Fibroblast of lung (primary cell): Measurements from ENCODE around the gene RNASE8. TPM values are rescaled to one million over a fixed set of nuclear protein-coding genes. Genes with fewer than 3 reads are reported as not detected.

ENCODE experiments used
- DNase-seq, 2 donors: peaks; one replicate each; pipeline versions ENCODE4 v3.0.0 to v3.0.0-alpha.2; 2010; ENCODE audit warnings: low read depth in 2 of 2
- H2AFZ ChIP-seq: 2 replicates; pipeline ENCODE4 v1.5.1; 2012; ENCODE audit warnings: low read length, control low read depth, inconsistent platforms
- H3K27ac ChIP-seq: 2 replicates; pipeline ENCODE4 v1.5.1; 2011; ENCODE audit warnings: low read length, control low read depth; ENCODE audit not compliant: insufficient read depth
- H3K27me3 ChIP-seq: 2 replicates; pipeline ENCODE4 v1.5.1; 2011; ENCODE audit warnings: mild to moderate bottlenecking, low read length; ENCODE audit not compliant: control insufficient read depth, insufficient read depth
- H3K36me3 ChIP-seq: 2 replicates; pipeline ENCODE4 v1.5.1; 2011; ENCODE audit warnings: low read length; ENCODE audit not compliant: control insufficient read depth, insufficient read depth
- H3K4me1 ChIP-seq: 2 replicates; pipeline ENCODE4 v1.5.1; 2011; ENCODE audit warnings: low read length; ENCODE audit not compliant: control insufficient read depth, insufficient read depth; ENCODE audit errors: extremely low read depth
- H3K4me2 ChIP-seq: 2 replicates; pipeline ENCODE4 v1.5.1; 2011; ENCODE audit warnings: low read length, control low read depth; ENCODE audit not compliant: insufficient read depth; ENCODE audit errors: extremely low read depth
- H3K4me3 ChIP-seq, 4 experiments: fragments of 200-600 bp in 1 of 4; sonication (generic) in 1 of 4; replicated peaks in 1 of 4; 2 replicates each; pipeline ENCODE4 v1.5.1; 2011 to 2016; ENCODE audit warnings: low read length in 4 of 4, low read depth in 3 of 4, mild to moderate bottlenecking in 3 of 4, control low read depth in 2 of 4, inconsistent platforms in 1 of 4, mixed read lengths in 1 of 4; ENCODE audit not compliant: insufficient read depth in 1 of 4; ENCODE audit errors: control extremely low read depth in 1 of 4
- H3K79me2 ChIP-seq: 2 replicates; pipeline ENCODE4 v1.5.1; 2012; ENCODE audit warnings: mild to moderate bottlenecking, low read length, inconsistent platforms; ENCODE audit not compliant: control insufficient read depth, insufficient read depth
- H3K9ac ChIP-seq: 2 replicates; pipeline ENCODE4 v1.5.1; 2011; ENCODE audit warnings: mild to moderate bottlenecking, low read length, control low read depth; ENCODE audit not compliant: insufficient read depth
- H3K9me3 ChIP-seq: 2 replicates; pipeline ENCODE4 v1.5.1; 2012; ENCODE audit warnings: low read depth, low read length; ENCODE audit not compliant: control insufficient read depth, insufficient read depth
- H4K20me1 ChIP-seq: 2 replicates; pipeline ENCODE4 v1.5.1; 2011; ENCODE audit warnings: low read length; ENCODE audit not compliant: control insufficient read depth, insufficient read depth; ENCODE audit errors: extremely low read depth
- EZH2 ChIP-seq: IDR thresholded peaks from 2 replicates; pipeline ENCODE4 v1.5.1; 2012; ENCODE audit warnings: low read length, control low read depth, mild to moderate bottlenecking; ENCODE audit errors: missing control alignments
- polyA plus RNA-seq, 2 donors: library from polyadenylated mRNA; depleted of rRNA in 1 of 2; stranded (reverse) in 1 of 2; unstranded in 1 of 2; fragments of >200 nt; gene quantifications; 2 replicates each; pipeline ENCODE4 v1.2.1, GENCODE V29; 2011 to 2012; ENCODE audit warnings: missing spikeins in 1 of 2
- total RNA-seq: library from RNA; depleted of rRNA; stranded (reverse); fragments of >200 nt; gene quantifications from 2 replicates; pipeline ENCODE4 v1.2.1, GENCODE V29; 2014
- TF ChIP-seq, protein P1 (sequence below), 2 donors: IDR thresholded peaks in 1 of 2; conservative IDR thresholded peaks in 1 of 2; 1 replicate in 1 of 2; 2 replicates in 1 of 2; pipeline ENCODE4 v1.5.1; 2011 to 2012; ENCODE audit warnings: low read length in 2 of 2, control low read depth in 1 of 2, inconsistent platforms in 1 of 2, low read depth in 1 of 2, mild to moderate bottlenecking in 1 of 2

Gene RNASE8
- total and polyA plus RNA-seq, 2 donors (not counting 1 experiment from before 2014, with no cell fraction given): not detected

DNA sequence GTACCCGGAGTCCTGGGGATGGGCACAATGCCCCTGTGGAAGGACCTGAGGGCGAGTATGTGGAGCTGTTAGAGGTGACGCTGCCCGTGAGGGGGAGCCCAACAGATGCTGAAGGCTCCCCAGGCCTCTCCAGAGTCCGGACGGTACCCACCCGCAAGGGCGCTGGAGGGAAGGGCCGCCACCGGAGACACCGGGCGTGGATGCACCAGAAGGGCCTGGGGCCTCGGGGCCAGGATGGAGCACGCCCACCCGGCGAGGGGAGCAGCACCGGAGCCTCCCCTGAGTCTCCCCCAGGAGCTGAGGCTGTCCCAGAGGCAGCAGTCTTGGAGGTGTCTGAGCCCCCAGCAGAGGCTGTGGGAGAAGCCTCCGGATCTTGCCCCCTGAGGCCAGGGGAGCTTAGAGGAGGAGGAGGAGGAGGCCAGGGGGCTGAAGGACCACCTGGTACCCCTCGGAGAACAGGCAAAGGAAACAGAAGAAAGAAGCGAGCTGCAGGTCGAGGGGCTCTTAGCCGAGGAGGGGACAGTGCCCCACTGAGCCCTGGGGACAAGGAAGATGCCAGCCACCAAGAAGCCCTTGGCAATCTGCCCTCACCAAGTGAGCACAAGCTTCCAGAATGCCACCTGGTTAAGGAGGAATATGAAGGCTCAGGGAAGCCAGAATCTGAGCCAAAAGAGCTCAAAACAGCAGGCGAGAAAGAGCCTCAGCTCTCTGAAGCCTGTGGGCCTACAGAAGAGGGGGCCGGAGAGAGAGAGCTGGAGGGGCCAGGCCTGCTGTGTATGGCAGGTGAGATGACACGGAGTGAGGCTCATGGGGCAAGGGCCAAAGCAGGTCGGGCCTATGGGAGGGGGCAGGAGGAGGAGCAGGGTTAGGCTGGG is 17.0 kb downstream of the RNASE8 start:
- no peaks in the 10 kb centered on the region for H4K20me1 ChIP-seq
- no peak for DNase-seq
- peaks cover 2% of the 10 kb centered on the region for H3K79me2 ChIP-seq

DNA sequence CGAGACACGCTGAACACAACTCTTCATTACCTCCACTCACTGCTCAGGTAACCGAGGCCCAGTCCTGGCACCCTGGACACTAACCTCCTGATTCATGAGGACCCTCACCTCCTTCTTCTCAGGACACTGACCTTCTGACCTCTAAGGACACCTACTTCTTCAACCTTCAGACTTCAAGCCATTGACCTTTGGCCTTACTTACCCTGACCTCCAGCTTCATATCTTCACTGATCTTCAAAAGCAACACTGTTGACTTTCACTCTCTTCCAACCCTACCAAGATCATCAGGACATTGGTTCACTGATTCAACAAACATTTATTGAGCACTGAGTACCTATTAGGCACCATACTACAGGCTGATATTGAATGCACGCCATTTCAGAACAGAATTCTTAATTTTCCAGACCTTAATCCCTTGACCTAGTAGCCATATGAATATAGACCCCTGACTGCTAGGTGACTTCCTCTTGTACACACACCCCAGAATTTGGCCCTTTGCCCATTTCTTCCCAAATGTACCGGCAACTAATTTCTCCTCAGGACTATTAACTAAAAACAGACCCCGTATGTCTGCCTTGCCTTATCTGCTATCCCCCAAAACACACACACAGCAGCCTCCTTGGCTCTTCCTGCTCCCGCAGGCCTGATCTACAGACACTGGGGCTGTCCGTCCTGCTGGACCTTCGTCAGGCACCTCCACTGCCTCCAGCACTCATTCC is 18.3 kb downstream of the RNASE8 start:
- no peaks in the 10 kb centered on the region for H4K20me1 ChIP-seq

More for the DNA sequence above, 17.0 kb downstream of the RNASE8 start:
- H3K9me3 ChIP-seq: no peaks in the 10 kb centered on the region
- peaks cover 9% of the 10 kb centered on the region for H3K4me1 ChIP-seq
- no peak overlapping the region for H3K4me3 ChIP-seq
- H3K36me3 ChIP-seq: peaks cover 28% of the 10 kb centered on the region
- H3K9ac ChIP-seq: no peak overlapping the region
- H3K27me3 ChIP-seq: no peaks in the 10 kb centered on the region
- TF ChIP-seq EZH2: no peak
- TF ChIP-seq, protein P1, sequence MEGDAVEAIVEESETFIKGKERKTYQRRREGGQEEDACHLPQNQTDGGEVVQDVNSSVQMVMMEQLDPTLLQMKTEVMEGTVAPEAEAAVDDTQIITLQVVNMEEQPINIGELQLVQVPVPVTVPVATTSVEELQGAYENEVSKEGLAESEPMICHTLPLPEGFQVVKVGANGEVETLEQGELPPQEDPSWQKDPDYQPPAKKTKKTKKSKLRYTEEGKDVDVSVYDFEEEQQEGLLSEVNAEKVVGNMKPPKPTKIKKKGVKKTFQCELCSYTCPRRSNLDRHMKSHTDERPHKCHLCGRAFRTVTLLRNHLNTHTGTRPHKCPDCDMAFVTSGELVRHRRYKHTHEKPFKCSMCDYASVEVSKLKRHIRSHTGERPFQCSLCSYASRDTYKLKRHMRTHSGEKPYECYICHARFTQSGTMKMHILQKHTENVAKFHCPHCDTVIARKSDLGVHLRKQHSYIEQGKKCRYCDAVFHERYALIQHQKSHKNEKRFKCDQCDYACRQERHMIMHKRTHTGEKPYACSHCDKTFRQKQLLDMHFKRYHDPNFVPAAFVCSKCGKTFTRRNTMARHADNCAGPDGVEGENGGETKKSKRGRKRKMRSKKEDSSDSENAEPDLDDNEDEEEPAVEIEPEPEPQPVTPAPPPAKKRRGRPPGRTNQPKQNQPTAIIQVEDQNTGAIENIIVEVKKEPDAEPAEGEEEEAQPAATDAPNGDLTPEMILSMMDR (conservative IDR thresholded peaks at IDR 0.05 in 1 of 2, IDR thresholded peaks at IDR 0.05 in 1 of 2; ENCODE audit: low read depth in 1 of 2, low read length in 2 of 2): no peak
- H2AFZ ChIP-seq: no peak overlapping the region
- H3K4me2 ChIP-seq: no peak overlapping the region
- H3K27ac ChIP-seq: no peak overlapping the region

DNA sequence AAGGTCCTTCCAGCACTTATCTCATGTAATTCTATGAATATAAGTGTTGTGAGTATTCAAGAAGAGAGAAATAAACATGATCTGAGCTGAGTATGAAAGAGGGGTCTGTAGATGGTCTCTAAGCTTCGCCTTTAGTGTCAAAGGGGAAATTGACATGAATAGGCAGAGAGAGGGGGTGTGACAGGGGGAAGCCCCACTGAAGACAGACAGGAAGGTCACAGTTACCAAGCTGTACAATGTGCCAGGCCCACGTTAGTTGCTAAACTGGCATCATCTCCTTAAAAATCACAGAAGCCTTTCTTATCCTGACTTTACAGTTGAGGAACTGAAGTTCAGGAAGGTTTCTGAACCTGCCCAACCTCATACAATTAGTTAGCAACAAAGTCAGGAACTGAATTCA is 20.1 kb downstream of the RNASE8 start:
- Histone ChIP-seq H3K4me1 (peaks cover under 1% of the 10 kb centered on the region), H3K36me3 (peaks cover 40% of the 10 kb centered on the region), H3K27me3 (no peaks in the 10 kb centered on the region), H3K9me3 (no peaks in the 10 kb centered on the region), H3K9ac (no peak overlapping the region), H3K79me2 (peaks cover 2% of the 10 kb centered on the region), H3K4me2 (no peak overlapping the region), H2AFZ (no peak overlapping the region), H3K4me3 (no peak overlapping the region), H3K27ac (no peak overlapping the region), H4K20me1 (no peaks in the 10 kb centered on the region)
- TF ChIP-seq, protein P1 (conservative IDR thresholded peaks at IDR 0.05 in 1 of 2, IDR thresholded peaks at IDR 0.05 in 1 of 2; ENCODE audit: low read depth in 1 of 2, low read length in 2 of 2): no peak
- no peak for TF ChIP-seq EZH2
- no peak for DNase-seq

More for the DNA sequence above, 18.3 kb downstream of the RNASE8 start:
- no peak overlapping the region for H3K9ac ChIP-seq
- no peak overlapping the region for H3K4me3 ChIP-seq
- no peaks in the 10 kb centered on the region for H3K9me3 ChIP-seq
- H3K4me2 ChIP-seq: no peak overlapping the region
- no peaks in the 10 kb centered on the region for H3K27me3 ChIP-seq
- peaks cover 9% of the 10 kb centered on the region for H3K4me1 ChIP-seq
- no peak overlapping the region for H2AFZ ChIP-seq
- no peak overlapping the region for H3K27ac ChIP-seq
- no peak for TF ChIP-seq EZH2
- TF ChIP-seq, protein P1 (conservative IDR thresholded peaks at IDR 0.05 in 1 of 2, IDR thresholded peaks at IDR 0.05 in 1 of 2; ENCODE audit: low read depth in 1 of 2, low read length in 2 of 2): no peak
- no peak for DNase-seq
- H3K36me3 ChIP-seq: peaks cover 31% of the 10 kb centered on the region
- peaks cover 2% of the 10 kb centered on the region for H3K79me2 ChIP-seq
